Activated T-cell treated with anti-CD3 and anti-CD28 coated beads, Interleukin-2, amount 50 U/mL, for 72 hours (primary cell): ENCODE data around the gene DOP1A. TPM values are rescaled to one million over a fixed set of nuclear protein-coding genes. Genes with fewer than 3 reads are reported as not detected.

Source experiments
- ATAC-seq, 2 donors: fragments of 150-1000 bp; cut with Tn5 transposase; replicated peaks in 1 of 2; 2 replicates each; pipeline ENCODE4 v1.10.0; 2021; ENCODE audit warnings: moderate library complexity in 2 of 2, mild to moderate bottlenecking in 1 of 2
- DNase-seq, 2 donors: peaks; one replicate each; pipeline ENCODE4 v3.0.0; 2021 to 2022; ENCODE audit warnings: mixed read lengths in 1 of 2
- H3K27ac Mint-ChIP-seq: one replicate; pipeline ENCODE4 v1.8.0; 2022; ENCODE audit warnings: mild to moderate bottlenecking, moderate library complexity, mixed read lengths
- H3K27me3 Mint-ChIP-seq: one replicate; pipeline ENCODE4 v1.8.0; 2022; ENCODE audit warnings: low read depth, mixed read lengths
- H3K36me3 Mint-ChIP-seq, 2 donors: one replicate each; pipeline ENCODE4 v1.8.0; 2022; ENCODE audit warnings: mixed read lengths in 2 of 2, mild to moderate bottlenecking in 1 of 2; ENCODE audit not compliant: insufficient read depth in 2 of 2
- H3K4me1 Mint-ChIP-seq: one replicate; pipeline ENCODE4 v1.8.0; 2022; ENCODE audit warnings: low read depth, mixed read lengths
- H3K4me3 Mint-ChIP-seq, 2 donors: one replicate each; pipeline ENCODE4 v1.8.0; 2022; ENCODE audit warnings: mild to moderate bottlenecking in 2 of 2, mixed read lengths in 2 of 2, moderate library complexity in 2 of 2
- H3K9me3 Mint-ChIP-seq, 2 donors: one replicate each; pipeline ENCODE4 v1.8.0; 2022; ENCODE audit warnings: mixed read lengths in 2 of 2
- total RNA-seq, 2 donors: library from RNA; stranded (reverse); gene quantifications; one replicate each; pipeline ENCODE4 v1.2.3, GENCODE V29; 2022

Gene DOP1A
- total RNA-seq, 2 donors from 2014 or later: 12.0 to 12.6 TPM

GRCh38 chr6:83097204-83097603 lies 29.7 kb downstream of the DOP1A start:
- Mint-ChIP-seq H3K27ac (no peak overlapping the region), H3K36me3 (peaks cover 2 to 4% of the 10 kb centered on the region in 2 donors), H3K4me3 (no peak overlapping the region), H3K27me3 (no peaks in the 10 kb centered on the region), H3K9me3 (peaks cover 0 to 3% of the 10 kb centered on the region in 2 donors), H3K4me1 (no peaks in the 10 kb centered on the region)
- ATAC-seq (no peak), DNase-seq (no peak)

GRCh38 chr6:83097675-83098074 lies 30.2 kb downstream of the DOP1A start:
- no peaks in the 10 kb centered on the region for H3K4me1 Mint-ChIP-seq
- DNase-seq (no peak), ATAC-seq (no peak)
- peaks cover 0 to 3% of the 10 kb centered on the region in 2 donors for H3K9me3 Mint-ChIP-seq
- no peaks in the 10 kb centered on the region for H3K27me3 Mint-ChIP-seq
- peaks cover 2 to 4% of the 10 kb centered on the region in 2 donors for H3K36me3 Mint-ChIP-seq
- H3K4me3 Mint-ChIP-seq: no peak overlapping the region
- no peak overlapping the region for H3K27ac Mint-ChIP-seq

- Mint-ChIP-seq H3K4me1 (no peaks in the 10 kb centered on the region), H3K36me3 (peaks cover 4 to 7% of the 10 kb centered on the region in 2 donors), H3K27ac (no peak overlapping the region), H3K4me3 (no peak overlapping the region), H3K9me3 (peaks cover 2 to 3% of the 10 kb centered on the region in 2 donors), H3K27me3 (no peaks in the 10 kb centered on the region)
- no peak for ATAC-seq
- no peak for DNase-seq
Measured at GRCh38 chr6:83098589-83098988, 31.1 kb downstream of the DOP1A start.

- ATAC-seq: no peak
- Mint-ChIP-seq H3K27me3 (no peaks in the 10 kb centered on the region), H3K36me3 (peaks cover 8 to 11% of the 10 kb centered on the region in 2 donors), H3K27ac (no peak overlapping the region), H3K9me3 (peaks cover 0 to 1% of the 10 kb centered on the region in 2 donors), H3K4me1 (no peaks in the 10 kb centered on the region), H3K4me3 (no peak overlapping the region)
- DNase-seq: no peak
Measured at GRCh38 chr6:83108378-83108777, 40.9 kb downstream of the DOP1A start.

- Mint-ChIP-seq H3K36me3 (peaks cover 0 to 1% of the 10 kb centered on the region in 2 donors), H3K4me3 (no peak overlapping the region), H3K27ac (no peak overlapping the region), H3K27me3 (no peaks in the 10 kb centered on the region), H3K4me1 (no peaks in the 10 kb centered on the region), H3K9me3 (no peaks in the 10 kb centered on the region)
- no peak for ATAC-seq
- DNase-seq: no peak
Measured at GRCh38 chr6:83113258-83113657, 45.8 kb downstream of the DOP1A start.

GRCh38 chr6:83114164-83114563 lies 46.7 kb downstream of the DOP1A start:
- Mint-ChIP-seq H3K9me3 (no peaks in the 10 kb centered on the region), H3K27me3 (no peaks in the 10 kb centered on the region), H3K36me3 (peaks cover 0 to 1% of the 10 kb centered on the region in 2 donors), H3K4me3 (no peak overlapping the region), H3K27ac (no peak overlapping the region), H3K4me1 (no peaks in the 10 kb centered on the region)
- DNase-seq (no peak), ATAC-seq (no peak)

- Mint-ChIP-seq H3K36me3 (no peaks in the 10 kb centered on the region), H3K9me3 (no peaks in the 10 kb centered on the region), H3K27me3 (no peaks in the 10 kb centered on the region), H3K4me3 (no peak overlapping the region), H3K4me1 (no peaks in the 10 kb centered on the region), H3K27ac (no peak overlapping the region)
- ATAC-seq (no peak), DNase-seq (no peak)
Measured at GRCh38 chr6:83117802-83118201, 50.3 kb downstream of the DOP1A start.

GRCh38 chr6:83119742-83120300 lies 52.4 kb downstream of the DOP1A start:
- Mint-ChIP-seq H3K27ac (no peak overlapping the region), H3K9me3 (no peaks in the 10 kb centered on the region), H3K27me3 (no peaks in the 10 kb centered on the region), H3K4me1 (no peaks in the 10 kb centered on the region), H3K4me3 (no peak overlapping the region), H3K36me3 (no peaks in the 10 kb centered on the region)
- ATAC-seq (no peak), DNase-seq (no peak)

GRCh38 chr6:83124553-83124952 lies 57.1 kb downstream of the DOP1A start:
- no peaks in the 10 kb centered on the region for H3K36me3 Mint-ChIP-seq
- no peaks in the 10 kb centered on the region for H3K27me3 Mint-ChIP-seq
- no peak overlapping the region for H3K4me3 Mint-ChIP-seq
- H3K27ac Mint-ChIP-seq: no peak overlapping the region
- DNase-seq: no peak
- H3K9me3 Mint-ChIP-seq: no peaks in the 10 kb centered on the region
- ATAC-seq: no peak
- no peaks in the 10 kb centered on the region for H3K4me1 Mint-ChIP-seq

GRCh38 chr6:83125425-83125824 lies 58.0 kb downstream of the DOP1A start:
- Mint-ChIP-seq H3K36me3 (peaks cover 1 to 2% of the 10 kb centered on the region in 2 donors), H3K27ac (no peak overlapping the region), H3K27me3 (no peaks in the 10 kb centered on the region), H3K4me3 (no peak overlapping the region), H3K9me3 (no peaks in the 10 kb centered on the region), H3K4me1 (no peaks in the 10 kb centered on the region)
- DNase-seq (no peak), ATAC-seq (no peak)

- no peaks in the 10 kb centered on the region for H3K9me3 Mint-ChIP-seq
- no peak overlapping the region for H3K27ac Mint-ChIP-seq
- H3K27me3 Mint-ChIP-seq: no peaks in the 10 kb centered on the region
- H3K4me3 Mint-ChIP-seq: no peak overlapping the region
- H3K4me1 Mint-ChIP-seq: no peaks in the 10 kb centered on the region
- DNase-seq: no peak
- peaks cover 1 to 2% of the 10 kb centered on the region in 2 donors for H3K36me3 Mint-ChIP-seq
- ATAC-seq: no peak
Measured at GRCh38 chr6:83126223-83126622, 58.8 kb downstream of the DOP1A start.

GRCh38 chr6:83126807-83127206 lies 59.3 kb downstream of the DOP1A start:
- Mint-ChIP-seq H3K36me3 (peaks cover 1 to 2% of the 10 kb centered on the region in 2 donors), H3K4me1 (no peaks in the 10 kb centered on the region), H3K27me3 (no peaks in the 10 kb centered on the region), H3K4me3 (no peak overlapping the region), H3K27ac (no peak overlapping the region), H3K9me3 (no peaks in the 10 kb centered on the region)
- ATAC-seq (no peak), DNase-seq (no peak)

- no peaks in the 10 kb centered on the region for H3K4me1 Mint-ChIP-seq
- H3K36me3 Mint-ChIP-seq: peaks cover 2 to 3% of the 10 kb centered on the region in 2 donors
- no peaks in the 10 kb centered on the region for H3K9me3 Mint-ChIP-seq
- H3K27me3 Mint-ChIP-seq: no peaks in the 10 kb centered on the region
- H3K27ac Mint-ChIP-seq: no peak overlapping the region
- ATAC-seq: no peak
- DNase-seq: no peak
- no peak overlapping the region for H3K4me3 Mint-ChIP-seq
Measured at GRCh38 chr6:83127258-83127657, 59.8 kb downstream of the DOP1A start.

- H3K36me3 Mint-ChIP-seq: peaks cover 2 to 3% of the 10 kb centered on the region in 2 donors
- H3K4me1 Mint-ChIP-seq: no peaks in the 10 kb centered on the region
- DNase-seq (no peak), ATAC-seq (no peak)
- no peak overlapping the region for H3K4me3 Mint-ChIP-seq
- H3K27ac Mint-ChIP-seq: no peak overlapping the region
- no peaks in the 10 kb centered on the region for H3K9me3 Mint-ChIP-seq
- no peaks in the 10 kb centered on the region for H3K27me3 Mint-ChIP-seq
Measured at GRCh38 chr6:83127976-83128375, 60.5 kb downstream of the DOP1A start.
